GM18499 (cell line): Measurements from ENCODE around the gene SWI5.
A peak's percentile ranks its signal among the peaks of the same experiment; 100 is the strongest.

ENCODE experiments used
- ATAC-seq: cut with Tn5 transposase; IDR thresholded peaks from one replicate; pipeline ENCODE4 v1.9.1; 2021; ENCODE audit warnings: moderate number of reproducible peaks; ENCODE audit not compliant: insufficient read depth, unreplicated experiment

SWI5 gene

GRCh38 chr9:128309551-128309950, 33.5 kb downstream of the SWI5 start:
- no peak for ATAC-seq

- no peak for ATAC-seq
Observed at GRCh38 chr9:128310461-128310860, 34.4 kb downstream of the SWI5 start.

DNA sequence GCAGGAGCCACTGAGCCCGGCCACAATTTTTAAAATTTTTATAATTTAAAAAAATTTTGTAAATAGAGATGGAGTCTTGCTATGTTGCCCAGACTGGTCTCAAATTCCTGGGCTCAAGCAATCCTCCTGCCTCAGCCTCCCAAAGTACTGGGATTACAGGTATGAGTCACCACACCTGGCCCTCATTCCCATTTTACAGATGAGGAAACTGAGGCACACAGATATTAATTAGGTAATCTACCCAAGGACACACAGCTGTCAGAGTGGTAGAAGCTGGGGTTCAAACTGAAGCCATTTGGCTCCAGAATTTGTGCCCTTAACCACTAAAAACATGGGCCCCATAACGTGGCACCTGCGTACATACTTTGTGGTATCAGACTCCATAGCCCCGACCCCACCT, 38.6 kb downstream of the SWI5 start:
- ATAC-seq: no peak

GRCh38 chr9:128316421-128316820, 40.3 kb downstream of the SWI5 start:
- ATAC-seq: no peak

DNA sequence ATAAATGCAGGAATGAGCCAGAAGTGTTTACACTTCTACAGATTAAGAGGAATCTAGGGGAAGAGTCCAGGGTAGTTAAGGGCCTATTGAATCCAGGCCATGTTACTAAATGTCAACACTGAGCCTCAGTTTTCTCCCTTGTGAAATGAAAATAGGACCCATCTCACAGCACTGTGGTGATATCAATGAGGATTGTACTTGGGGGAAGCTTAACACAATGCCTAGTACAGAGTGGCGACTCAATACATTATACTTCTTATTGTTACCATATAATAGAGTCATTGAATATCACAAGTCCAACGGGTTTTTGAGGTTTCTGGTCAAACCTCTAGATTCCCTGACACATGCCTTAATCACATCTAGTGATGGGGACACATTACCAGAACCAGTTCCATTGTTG, 41.6 kb downstream of the SWI5 start:
- ATAC-seq: no peak

DNA sequence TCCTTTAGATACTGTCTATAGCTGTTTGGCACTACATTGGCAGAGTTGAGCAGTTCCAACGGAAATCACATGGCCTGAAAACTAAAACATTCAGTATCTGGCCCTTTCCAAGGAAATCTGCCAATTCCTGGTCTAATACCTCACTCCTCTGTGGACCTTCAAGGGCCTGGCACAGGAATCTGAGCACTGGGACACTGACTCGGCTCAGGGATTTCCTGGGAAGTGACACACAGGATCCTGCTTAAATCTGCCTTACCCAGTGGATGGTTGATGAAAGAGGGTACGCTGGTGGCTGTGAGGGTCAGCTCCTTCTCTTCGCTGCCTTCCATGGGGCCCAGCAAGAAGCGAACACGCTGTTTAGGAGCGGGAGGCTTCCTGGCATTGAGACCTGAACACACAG, 45.3 kb downstream of the SWI5 start:
- no peak for ATAC-seq

GRCh38 chr9:128321879-128322403, 45.9 kb downstream of the SWI5 start:
- no peak for ATAC-seq

- ATAC-seq: peak; percentile 74
Observed at GRCh38 chr9:128322404-128323211, 46.5 kb downstream of the SWI5 start, which contains the start of the genes COQ4 and TRUB2. Gene COQ4 (plus strand): TSS chr9:128322839. CDS start chr9:128322859, 20 bp downstream. Gene TRUB2 (minus strand): TSS chr9:128322447. CDS start chr9:128322408, 39 bp downstream.

GRCh38 chr9:128323212-128323730, 47.2 kb downstream of the SWI5 start:
- ATAC-seq: no peak

DNA sequence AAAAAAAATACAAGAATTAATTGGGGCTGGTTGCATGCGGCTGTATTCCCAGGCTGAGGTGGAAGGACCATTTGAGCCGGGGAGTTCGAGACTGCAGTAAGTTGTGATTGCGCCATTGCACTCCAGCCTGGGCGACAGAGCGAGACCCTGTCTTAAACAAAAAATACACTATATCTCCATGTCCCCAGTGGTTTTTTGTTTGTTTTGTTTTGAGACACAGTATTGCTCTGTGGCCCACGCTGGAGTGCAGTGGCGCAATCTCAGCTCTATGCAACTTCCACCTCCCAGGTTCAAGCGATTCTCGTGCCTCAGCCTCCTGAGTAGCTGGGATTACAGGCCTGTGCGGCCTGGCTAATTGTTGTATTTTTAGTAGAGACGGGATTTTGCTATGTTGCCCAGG, 47.7 kb downstream of the SWI5 start:
- ATAC-seq: no peak

- no peak for ATAC-seq
Observed at GRCh38 chr9:128324401-128324800, 48.3 kb downstream of the SWI5 start.

DNA sequence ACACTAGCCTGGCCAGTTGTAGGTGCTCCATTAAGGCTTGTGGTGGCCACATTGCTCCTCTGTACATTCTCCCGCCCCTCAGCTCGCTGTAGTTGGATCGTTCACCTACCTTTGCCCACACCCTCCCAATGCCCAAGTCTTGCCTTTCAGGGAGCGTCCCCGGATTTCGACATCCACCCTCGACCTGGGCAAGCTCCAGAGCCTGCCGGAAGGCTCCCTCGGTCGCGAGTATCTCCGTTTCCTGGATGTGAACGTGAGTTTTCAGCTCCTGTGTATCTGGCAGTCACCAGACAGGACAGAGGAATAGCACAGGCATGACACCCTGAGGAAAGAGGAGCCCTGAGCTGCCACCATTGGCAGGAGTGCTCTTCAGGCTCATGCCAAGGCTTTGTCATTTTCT, 49.6 kb downstream of the SWI5 start:
- no peak for ATAC-seq

- no peak for ATAC-seq
Observed at GRCh38 chr9:128333451-128333869, 57.4 kb downstream of the SWI5 start.

GRCh38 chr9:128335161-128335560, 59.1 kb downstream of the SWI5 start:
- no peak for ATAC-seq

DNA sequence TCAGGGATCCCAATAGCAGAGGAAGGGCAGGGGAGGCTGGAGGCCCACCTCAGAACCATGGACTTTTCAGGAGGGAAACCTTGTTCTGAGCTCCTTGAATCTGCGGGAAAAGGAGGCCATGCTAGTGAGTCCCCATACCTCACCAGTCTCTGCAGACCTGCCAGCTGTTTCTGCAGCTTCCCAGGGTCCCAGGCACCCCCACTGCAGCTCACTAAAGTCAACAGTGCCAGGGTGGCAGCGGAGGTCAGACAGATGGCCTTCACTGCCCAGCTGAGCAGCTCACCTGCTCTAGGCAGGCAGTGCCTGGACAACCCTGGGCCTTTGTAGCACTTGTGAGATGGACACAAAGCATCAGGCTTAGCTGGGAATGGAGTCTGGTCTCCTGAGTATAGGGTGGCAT, 59.8 kb downstream of the SWI5 start:
- no peak for ATAC-seq

- ATAC-seq: no peak
Observed at GRCh38 chr9:128337936-128338335, 61.9 kb downstream of the SWI5 start.
